ENCODE measurements around the gene PURB. TPM values are rescaled to one million over a fixed set of nuclear protein-coding genes. Genes with fewer than 3 reads are reported as not detected.
A peak's percentile ranks its signal among the peaks of the same experiment; 100 is the strongest.
"Not testable (repeated sequence)": the region's sequence is repeated elsewhere in the genome, so short reads cannot be mapped to it uniquely, and the experiment has no call there.

PURB gene
- total and polyA plus RNA-seq, 3 experiments from 2014 or later, result 3.2 to 45.1 (median 45.0) TPM

DNA sequence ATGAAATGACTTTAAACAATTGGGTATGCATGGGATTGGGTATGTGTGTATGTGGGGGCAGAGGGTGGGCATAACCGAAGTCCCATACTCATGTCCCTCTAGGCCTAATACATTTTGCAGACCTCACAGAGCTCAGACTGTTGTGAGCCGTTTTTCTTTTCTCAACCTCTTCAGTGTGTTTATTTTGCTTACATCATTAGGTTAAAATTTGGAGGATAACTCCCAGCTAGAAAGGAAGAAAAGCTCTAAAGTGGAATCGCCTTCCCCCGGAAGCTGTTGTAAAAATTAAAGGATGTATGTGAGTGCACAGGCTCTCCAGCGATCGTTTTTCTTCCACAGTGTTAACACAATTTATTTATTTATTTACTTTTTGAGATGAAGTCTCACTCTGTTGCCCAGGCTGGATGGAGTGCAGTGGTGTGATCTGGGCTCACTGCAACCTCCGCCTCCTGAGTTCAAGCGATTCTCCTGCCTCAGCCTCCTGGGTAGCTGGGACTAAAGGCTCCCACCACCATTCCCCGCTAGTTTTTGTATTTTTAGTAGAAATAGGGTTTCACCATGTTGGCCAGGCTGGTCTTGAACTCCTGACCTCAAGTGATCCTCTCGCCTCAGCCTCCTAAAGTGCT lies 36.0 kb downstream of the PURB start:
- ChIA-PET POLR2A (interaction anchor here (0.7 to 4.7 kb wide), 7 partner anchors 7 to 359 kb away, joined by 3 to 40 read pairs (median 7); partner anchors contain the start of genes NUDCD3, PURB, TBRG4 and TMED4), CTCF (interaction anchor here (0.8 to 5.1 kb wide), 7 partner anchors 8 to 287 kb away, joined by 3 to 28 read pairs (median 3); partner anchors contain the start of gene TMED4)
- Histone ChIP-seq H3K27ac (ENCODE audit: low read depth, low read length) (peak overlapping the region; percentile 97), H3K36me3 (ENCODE audit: insufficient read depth, low read length) (no peaks in the 10 kb centered on the region), H3K4me3 (ENCODE audit: low read length) (no peak overlapping the region), H3K9me3 (ENCODE audit: low read length) (no peaks in the 10 kb centered on the region), H3K4me1 (ENCODE audit: insufficient read depth, low read length) (peaks cover 26% of the 10 kb centered on the region), H3K27me3 (ENCODE audit: insufficient read depth, low read length, poor library complexity, severe bottlenecking) (no peaks in the 10 kb centered on the region)
- peaks cover 0 to 2% (median 0%) of the 10 kb centered on the region in 5 donors for H3K9me3 Mint-ChIP-seq
- H3K27me3 Mint-ChIP-seq, result peaks cover 0 to 11% of the 10 kb centered on the region in 2 donors
- peak overlapping the region; percentile 89 to 97 (median 94) for H3K4me3 Mint-ChIP-seq
- no peak for DNase-seq
- peaks cover 25 to 29% (median 27%) of the 10 kb centered on the region in 3 donors for H3K4me1 Mint-ChIP-seq
- H3K36me3 Mint-ChIP-seq, result peaks cover 0 to 16% (median 0%) of the 10 kb centered on the region in 3 donors
- peak overlapping the region in 7 of 8 donors; percentile 55 to 99 (median 97) for H3K27ac Mint-ChIP-seq

DNA sequence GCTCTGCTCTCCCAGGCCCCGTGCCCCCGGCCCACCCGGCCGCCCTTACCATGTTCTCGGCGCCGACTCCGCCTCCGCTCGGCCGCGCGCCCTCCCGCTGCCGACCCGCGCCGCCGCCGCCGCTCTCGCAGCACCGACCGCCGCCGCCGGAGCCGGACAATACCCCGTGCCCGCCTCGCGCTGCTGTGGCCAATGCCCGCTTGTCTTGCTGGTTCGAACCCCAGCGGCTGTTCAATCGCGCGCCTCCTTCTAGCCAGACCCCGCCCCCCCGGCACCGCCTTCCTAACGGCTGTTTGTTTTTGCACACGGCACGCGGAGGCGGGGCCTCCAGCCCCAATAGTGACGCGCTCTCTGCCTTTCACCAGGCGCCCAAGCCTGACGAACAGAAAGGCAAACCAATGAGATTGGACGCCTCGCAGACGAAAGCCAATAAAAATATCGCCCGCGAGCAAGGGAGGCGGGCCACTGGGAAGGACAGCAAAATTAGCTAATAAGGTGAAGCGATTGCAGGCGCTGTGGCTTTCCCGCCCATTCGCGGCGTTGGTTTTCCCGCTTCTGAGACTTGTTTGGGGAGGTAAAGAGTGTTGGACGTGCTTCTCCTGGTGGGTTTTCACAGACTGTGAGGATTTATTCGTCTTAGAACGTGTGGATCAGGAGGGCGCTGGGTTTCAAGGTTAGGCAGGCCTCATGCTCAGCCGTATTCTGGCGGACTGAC lies 37.3 kb downstream of the PURB start, which contains the start of gene H2AZ2:
Gene H2AZ2 (minus strand): TSS at position 168 of the 715 bp plus-strand sequence. CDS start 116 bp downstream, at position 52.
- ChIA-PET POLR2A (interaction anchor here (0.7 to 4.7 kb wide), 19 partner anchors 9 to 647 kb away, joined by 3 to 40 read pairs (median 5); partner anchors contain the start of genes CCM2, DDX56, NUDCD3 and OGDH), CTCF (interaction anchor here (0.7 to 5.1 kb wide), 27 partner anchors 9 to 288 kb away, joined by 3 to 28 read pairs (median 4); partner anchors contain the start of genes OGDH and TMED4)
- DNase-seq, result peak; percentile 99 to 100 (median 99)
- H3K4me1 ChIP-seq (ENCODE audit: insufficient read depth, low read length), result peaks cover 31% of the 10 kb centered on the region
- H3K36me3 Mint-ChIP-seq, result peaks cover 0 to 24% (median 0%) of the 10 kb centered on the region in 3 donors
- peak within 1 kb of the TSS; percentile 97 for H3K27ac ChIP-seq (ENCODE audit: low read depth, low read length)
- no peaks in the 10 kb centered on the region for H3K9me3 ChIP-seq (ENCODE audit: low read length)
- H3K27me3 Mint-ChIP-seq, result peaks cover 0 to 11% of the 10 kb centered on the region in 2 donors
- peak within 1 kb of the TSS; percentile 89 to 97 (median 96) for H3K4me3 Mint-ChIP-seq
- H3K36me3 ChIP-seq (ENCODE audit: insufficient read depth, low read length), result no peaks in the 10 kb centered on the region
- H3K4me3 ChIP-seq (ENCODE audit: low read length), result peak within 1 kb of the TSS; percentile 86
- no peaks in the 10 kb centered on the region for H3K27me3 ChIP-seq (ENCODE audit: insufficient read depth, low read length, poor library complexity, severe bottlenecking)
- peaks cover 32 to 36% (median 34%) of the 10 kb centered on the region in 3 donors for H3K4me1 Mint-ChIP-seq
- peaks cover 0 to 2% (median 0%) of the 10 kb centered on the region in 5 donors for H3K9me3 Mint-ChIP-seq
- peak within 1 kb of the TSS; percentile 97 to 100 (median 100) for H3K27ac Mint-ChIP-seq

DNA sequence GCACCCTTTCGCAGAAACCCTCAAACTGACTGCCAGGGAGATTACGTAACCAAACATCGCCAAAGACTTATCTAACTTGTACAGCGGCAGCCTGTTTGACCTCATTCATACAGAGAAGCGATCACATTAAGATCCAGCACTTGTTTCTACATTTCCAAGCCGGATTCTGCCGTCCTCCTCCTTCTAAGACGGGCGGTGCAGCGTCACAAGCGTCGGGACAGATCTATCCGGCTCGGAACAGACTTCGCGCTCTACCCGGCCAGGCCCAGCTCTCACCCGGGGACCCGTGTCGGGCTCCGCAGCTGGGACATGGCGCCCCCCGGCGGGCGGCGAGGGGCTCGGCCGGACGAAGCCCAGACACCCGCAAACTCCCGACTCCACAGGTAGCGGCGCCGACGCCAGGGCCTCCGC lies 37.8 kb downstream of the PURB start:
- no peaks in the 10 kb centered on the region for H3K9me3 ChIP-seq (ENCODE audit: low read length)
- peak overlapping the region; percentile 86 for H3K4me3 ChIP-seq (ENCODE audit: low read length)
- peaks cover 0 to 2% (median 0%) of the 10 kb centered on the region in 5 donors for H3K9me3 Mint-ChIP-seq
- no peaks in the 10 kb centered on the region for H3K27me3 ChIP-seq (ENCODE audit: insufficient read depth, low read length, poor library complexity, severe bottlenecking)
- peaks cover 0 to 29% (median 2%) of the 10 kb centered on the region in 3 donors for H3K36me3 Mint-ChIP-seq
- ChIA-PET CTCF (interaction anchor here (0.6 to 5.1 kb wide), 24 partner anchors 9 to 283 kb away, joined by 3 to 28 read pairs (median 5); partner anchors contain the start of genes OGDH and TMED4), POLR2A (interaction anchor here (0.6 to 4.7 kb wide), 17 partner anchors 34 to 647 kb away, joined by 3 to 40 read pairs (median 5); partner anchors contain the start of genes CCM2, DDX56, NUDCD3 and OGDH)
- peaks cover 2% of the 10 kb centered on the region for H3K36me3 ChIP-seq (ENCODE audit: insufficient read depth, low read length)
- peak; percentile 74 to 93 (median 91) for DNase-seq
- H3K27me3 Mint-ChIP-seq, result peaks cover 0 to 11% of the 10 kb centered on the region in 2 donors
- H3K27ac Mint-ChIP-seq, result peak overlapping the region; percentile 97 to 100 (median 99)
- peaks cover 35 to 38% (median 37%) of the 10 kb centered on the region in 3 donors for H3K4me1 Mint-ChIP-seq
- H3K4me1 ChIP-seq (ENCODE audit: insufficient read depth, low read length), result peaks cover 31% of the 10 kb centered on the region
- H3K4me3 Mint-ChIP-seq, result peak overlapping the region; percentile 89 to 97 (median 96)
- H3K27ac ChIP-seq (ENCODE audit: low read depth, low read length), result peak overlapping the region; percentile 97

DNA sequence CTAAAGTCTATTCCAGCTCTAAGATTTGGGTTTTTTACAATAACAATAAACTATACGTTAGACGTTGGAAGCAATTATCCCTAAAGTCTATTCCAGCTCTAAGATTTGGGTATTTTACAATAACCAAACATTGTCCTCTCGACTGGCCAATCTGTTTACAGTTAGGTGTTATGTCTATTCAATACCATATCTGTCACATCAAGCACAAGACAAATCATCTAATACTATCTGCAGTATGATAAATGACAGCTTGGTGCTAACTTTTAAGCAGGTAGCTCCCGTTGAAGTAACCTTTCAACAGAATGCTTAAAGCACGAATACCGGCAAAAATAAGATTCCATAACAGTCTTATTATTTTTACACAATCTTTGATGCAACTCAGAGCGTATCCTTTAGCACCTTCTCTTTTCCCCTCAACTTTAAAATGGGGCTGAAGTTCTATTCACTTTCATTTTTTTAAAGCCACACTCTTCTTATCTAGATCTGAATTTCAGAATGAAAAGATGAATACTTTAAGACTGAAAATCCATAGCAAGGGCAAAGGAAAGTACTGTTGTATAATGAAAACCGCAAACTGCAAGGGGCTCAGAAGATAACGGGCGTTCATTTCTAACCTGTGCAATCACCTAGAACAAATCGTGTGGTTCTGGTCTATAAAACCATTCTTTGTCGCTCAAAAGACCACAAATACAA lies 38.4 kb downstream of the PURB start:
- H3K4me3 Mint-ChIP-seq, result peak overlapping the region; percentile 89 to 97 (median 96)
- CTCF ChIA-PET, result interaction anchor here (0.6 to 5.1 kb wide), 28 partner anchors 9 to 289 kb away, joined by 3 to 28 read pairs (median 5); partner anchors contain the start of genes OGDH and TMED4
- Histone ChIP-seq H3K9me3 (ENCODE audit: low read length) (no peaks in the 10 kb centered on the region), H3K27me3 (ENCODE audit: insufficient read depth, low read length, poor library complexity, severe bottlenecking) (no peaks in the 10 kb centered on the region), H3K27ac (ENCODE audit: low read depth, low read length) (peak overlapping the region; percentile 97), H3K36me3 (ENCODE audit: insufficient read depth, low read length) (peaks cover 6% of the 10 kb centered on the region), H3K4me3 (ENCODE audit: low read length) (peak overlapping the region; percentile 86), H3K4me1 (ENCODE audit: insufficient read depth, low read length) (peaks cover 31% of the 10 kb centered on the region)
- DNase-seq, result no peak
- POLR2A ChIA-PET, result interaction anchor here (0.6 to 4.7 kb wide), 14 partner anchors 20 to 275 kb away, joined by 3 to 40 read pairs (median 6); partner anchors contain the start of genes DDX56, OGDH, PPIA and PURB
- peaks cover 40 to 43% (median 42%) of the 10 kb centered on the region in 3 donors for H3K4me1 Mint-ChIP-seq
- peaks cover 0 to 2% (median 0%) of the 10 kb centered on the region in 5 donors for H3K9me3 Mint-ChIP-seq
- H3K27ac Mint-ChIP-seq, result peak overlapping the region; percentile 97 to 100 (median 99)
- H3K36me3 Mint-ChIP-seq, result peaks cover 0 to 34% (median 5%) of the 10 kb centered on the region in 3 donors
- peaks cover 0 to 11% of the 10 kb centered on the region in 2 donors for H3K27me3 Mint-ChIP-seq

DNA sequence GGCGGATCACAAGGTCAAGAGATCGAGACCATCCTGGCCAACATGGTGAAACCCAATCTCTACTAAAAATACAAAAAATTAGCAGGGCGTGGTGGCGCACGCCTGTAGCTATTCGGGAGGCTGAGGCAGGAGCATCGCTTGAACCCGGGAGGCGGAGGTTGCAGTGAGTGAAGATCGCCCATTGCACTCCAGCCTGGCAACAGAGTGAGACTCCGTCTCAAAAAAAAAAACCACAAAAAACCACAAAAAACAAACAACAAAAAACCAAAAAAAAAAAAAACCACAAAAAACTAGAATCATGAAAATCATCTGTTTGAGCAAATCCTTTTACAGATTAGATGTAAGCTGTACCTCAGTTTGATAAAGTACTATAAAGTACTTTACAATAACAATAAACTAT lies 38.9 kb downstream of the PURB start:
- Mint-ChIP-seq H3K27me3 (peaks cover 0 to 11% of the 10 kb centered on the region in 2 donors), H3K27ac (peak overlapping the region; percentile 97 to 100 (median 99)), H3K36me3 (peaks cover 0 to 39% (median 9%) of the 10 kb centered on the region in 3 donors), H3K4me3 (peak overlapping the region; percentile 89 to 97 (median 96)), H3K4me1 (peaks cover 45 to 48% (median 46%) of the 10 kb centered on the region in 3 donors)
- not testable (repeated sequence) for H3K27me3 ChIP-seq (ENCODE audit: insufficient read depth, low read length, poor library complexity, severe bottlenecking); H3K36me3 ChIP-seq (ENCODE audit: insufficient read depth, low read length); H3K9me3 Mint-ChIP-seq; H3K9me3 ChIP-seq (ENCODE audit: low read length)
- POLR2A ChIA-PET, result interaction anchor here (0.7 to 4.7 kb wide), 9 partner anchors 11 to 274 kb away, joined by 4 to 40 read pairs (median 9); partner anchors contain the start of genes DDX56, OGDH, PPIA and PURB
- peak in 4 of 5 donors; percentile 3 to 59 (median 46) for DNase-seq
- Histone ChIP-seq H3K4me1 (ENCODE audit: insufficient read depth, low read length) (peaks cover 31% of the 10 kb centered on the region), H3K27ac (ENCODE audit: low read depth, low read length) (peak overlapping the region; percentile 97), H3K4me3 (ENCODE audit: low read length) (peak overlapping the region; percentile 86)
- CTCF ChIA-PET, result interaction anchor here (0.8 to 5.1 kb wide), 16 partner anchors 11 to 290 kb away, joined by 3 to 28 read pairs (median 5); partner anchors contain the start of gene TMED4

DNA sequence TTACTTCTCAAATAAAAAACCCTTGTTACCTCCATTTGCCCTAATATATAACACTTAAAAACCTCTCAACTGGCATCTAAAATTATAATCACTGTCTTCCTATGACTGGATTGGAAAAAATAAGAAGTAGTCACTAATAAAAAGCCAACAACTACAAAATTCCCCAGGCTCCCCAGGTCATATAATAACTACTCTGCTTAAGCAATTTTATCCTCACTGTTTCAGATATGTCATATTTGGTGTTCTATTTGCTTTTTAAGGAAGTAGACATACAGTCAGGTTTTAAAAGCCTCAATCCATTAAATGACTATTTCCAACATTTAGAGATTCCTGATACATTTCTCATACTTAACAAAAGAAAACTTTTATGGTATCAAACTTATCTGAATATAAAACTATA lies 39.9 kb downstream of the PURB start:
- H3K9me3 ChIP-seq (ENCODE audit: low read length), result no peaks in the 10 kb centered on the region
- H3K4me3 Mint-ChIP-seq, result peak overlapping the region; percentile 33 to 97 (median 95)
- peaks cover 0 to 2% (median 0%) of the 10 kb centered on the region in 5 donors for H3K9me3 Mint-ChIP-seq
- peaks cover 31% of the 10 kb centered on the region for H3K4me1 ChIP-seq (ENCODE audit: insufficient read depth, low read length)
- H3K4me1 Mint-ChIP-seq, result peaks cover 48 to 55% (median 52%) of the 10 kb centered on the region in 3 donors
- ChIA-PET CTCF (interaction anchor here (1.0 to 5.1 kb wide), 3 partner anchors 12 to 271 kb away, joined by 3 to 28 read pairs (median 4); no protein-coding TSS in a partner anchor), POLR2A (interaction anchor here (1.4 to 4.7 kb wide), 5 partner anchors 19 to 263 kb away, joined by 4 to 40 read pairs (median 32); partner anchors contain the start of genes OGDH, PPIA, PURB and TMED4)
- H3K36me3 ChIP-seq (ENCODE audit: insufficient read depth, low read length), result peaks cover 16% of the 10 kb centered on the region
- peak overlapping the region in 5 of 8 donors; percentile 64 to 100 (median 98) for H3K27ac Mint-ChIP-seq
- no peak for DNase-seq
- H3K4me3 ChIP-seq (ENCODE audit: low read length), result no peak overlapping the region
- H3K27me3 Mint-ChIP-seq, result peaks cover 0 to 11% of the 10 kb centered on the region in 2 donors
- peak overlapping the region; percentile 97 for H3K27ac ChIP-seq (ENCODE audit: low read depth, low read length)
- no peaks in the 10 kb centered on the region for H3K27me3 ChIP-seq (ENCODE audit: insufficient read depth, low read length, poor library complexity, severe bottlenecking)
- H3K36me3 Mint-ChIP-seq, result peaks cover 0 to 49% (median 11%) of the 10 kb centered on the region in 3 donors

Data from CD8-positive, alpha-beta memory T cell (primary cell).